ENCODE measurements around the gene NMD3. TPM values are rescaled to one million over a fixed set of nuclear protein-coding genes. Genes with fewer than 3 reads are reported as not detected.
"Not testable (repeated sequence)": the region's sequence is repeated elsewhere in the genome, so short reads cannot be mapped to it uniquely, and the experiment has no call there.

The NMD3 gene
- 35.3 TPM for total RNA-seq

DNA sequence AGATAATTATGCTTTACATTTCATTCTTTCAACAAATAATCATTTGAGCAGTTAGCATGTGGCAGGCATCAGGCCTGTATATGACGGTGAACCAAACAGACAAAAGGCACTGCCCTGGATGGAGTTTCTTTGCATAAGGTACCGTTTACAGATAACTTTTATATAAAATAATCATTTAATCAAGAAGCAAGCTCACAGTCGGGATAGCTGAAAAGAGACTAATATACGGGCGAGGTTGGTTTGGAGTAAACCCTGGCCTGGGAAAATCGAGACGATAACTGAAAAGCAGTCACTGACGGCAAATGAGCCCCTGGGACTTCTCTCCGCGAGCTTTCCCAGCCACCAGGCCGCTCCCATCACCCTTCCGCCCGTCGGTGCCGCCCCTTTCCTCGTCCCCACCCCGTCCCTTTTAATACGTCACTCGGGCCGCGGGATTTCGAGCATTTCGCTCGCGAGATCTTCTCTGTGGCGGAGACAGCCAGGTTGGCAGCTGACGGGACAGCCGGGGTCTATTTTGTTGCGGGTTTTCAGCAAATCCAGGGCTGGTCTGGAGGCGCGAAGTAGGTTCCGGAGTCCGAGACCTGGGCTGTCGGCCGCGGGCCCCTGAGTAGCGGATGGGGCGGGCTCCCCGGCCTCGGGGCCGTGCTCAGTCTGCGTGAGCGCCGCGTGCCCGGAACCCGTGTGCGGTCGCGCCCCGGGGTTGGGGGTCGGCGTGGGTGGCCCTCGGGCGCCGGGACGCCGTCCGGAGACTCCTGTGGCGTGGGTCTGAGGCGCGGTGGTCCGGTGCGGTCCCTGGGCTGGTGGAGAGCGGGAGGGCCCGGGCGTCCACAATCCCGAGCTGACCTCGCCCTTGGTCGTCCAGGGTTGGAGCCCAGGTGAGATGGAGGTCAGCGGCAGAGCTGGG, at the start of gene NMD3:
Gene NMD3 (plus strand): TSS at position 462 of the 904 bp plus-strand sequence. CDS start 703 bp downstream, outside the sequence.
- peak; percentile 98 for ATAC-seq

DNA sequence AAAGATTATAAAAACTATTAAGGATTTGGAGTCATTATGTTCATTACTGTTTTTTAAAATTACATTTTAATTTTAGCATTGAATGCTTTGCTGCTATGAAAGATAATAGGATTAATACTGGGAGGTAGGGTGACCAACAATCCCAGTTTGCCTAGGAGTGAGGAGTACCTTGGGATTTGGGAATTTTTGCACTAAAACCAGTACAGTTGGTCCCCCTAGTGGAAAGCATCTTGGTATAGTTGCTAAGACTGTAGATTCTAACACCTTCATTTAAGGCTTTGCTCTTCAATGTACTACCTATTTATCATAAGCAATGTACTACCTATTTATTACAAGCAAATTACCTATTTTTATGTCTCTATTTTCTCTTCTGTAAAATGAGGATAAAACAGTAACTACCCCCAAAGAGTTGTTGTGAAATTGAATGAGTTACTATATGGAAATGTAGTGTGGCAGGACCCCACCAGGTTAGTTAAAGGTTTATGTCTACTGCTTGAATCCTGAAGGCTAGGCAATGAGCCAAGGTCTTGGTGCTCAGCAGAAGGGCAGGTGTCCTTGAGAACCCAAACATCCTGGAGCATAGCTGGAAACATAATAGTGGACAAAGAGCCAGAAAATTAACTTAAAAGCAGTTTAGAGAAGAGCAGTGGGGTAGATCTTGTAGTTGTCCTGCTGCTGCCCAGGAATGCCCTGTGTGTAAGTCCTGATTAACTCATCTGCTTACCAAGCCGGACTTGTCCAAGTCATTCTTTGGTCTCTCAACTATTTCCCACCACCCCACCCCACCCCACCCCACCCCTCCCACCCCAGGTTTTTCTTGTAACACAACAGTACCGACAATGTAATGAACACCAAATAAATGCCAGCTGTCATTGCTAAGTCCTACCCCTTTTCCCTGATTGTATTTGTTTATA, 49.2 kb upstream of the NMD3 start:
- ATAC-seq = no peak

DNA sequence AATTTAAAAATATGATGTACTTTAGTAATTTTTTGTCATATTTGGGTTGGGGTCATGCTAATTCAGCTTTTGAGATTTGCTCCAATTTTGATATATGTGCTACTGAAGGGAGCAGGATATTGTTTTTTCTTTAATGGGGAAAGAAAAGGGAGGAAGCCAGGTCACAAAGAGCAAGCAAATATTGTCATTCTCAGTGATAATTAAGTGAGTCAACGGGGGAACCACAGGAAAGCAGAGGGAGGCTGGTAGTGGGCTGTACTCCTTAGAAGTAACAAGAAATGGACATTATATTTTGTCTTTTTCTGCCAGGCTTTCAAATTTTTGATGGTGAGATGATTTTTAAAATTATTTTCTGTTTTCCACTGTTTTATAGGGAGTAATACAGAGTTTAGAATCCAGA, 45.6 kb upstream of the NMD3 start:
- ATAC-seq = no peak

DNA sequence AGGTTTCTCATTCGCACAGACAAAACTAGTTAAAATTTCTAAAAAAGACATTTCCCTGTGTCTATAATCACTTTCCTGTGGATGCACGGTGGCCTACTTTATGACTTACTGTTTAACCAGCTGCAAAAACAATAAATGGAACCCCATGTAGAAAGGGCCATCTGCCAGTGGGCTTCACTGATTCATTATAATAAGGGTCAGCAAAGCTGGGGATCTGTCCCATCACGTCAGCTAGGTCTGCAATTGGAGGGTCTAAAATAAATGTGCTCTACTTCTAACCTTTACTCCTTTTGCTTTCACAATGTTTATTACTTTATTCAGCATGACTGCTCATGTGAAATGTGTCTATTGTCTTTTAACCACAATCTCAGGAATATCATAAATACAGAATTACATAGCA, 43.1 kb upstream of the NMD3 start:
- ATAC-seq = no peak

DNA sequence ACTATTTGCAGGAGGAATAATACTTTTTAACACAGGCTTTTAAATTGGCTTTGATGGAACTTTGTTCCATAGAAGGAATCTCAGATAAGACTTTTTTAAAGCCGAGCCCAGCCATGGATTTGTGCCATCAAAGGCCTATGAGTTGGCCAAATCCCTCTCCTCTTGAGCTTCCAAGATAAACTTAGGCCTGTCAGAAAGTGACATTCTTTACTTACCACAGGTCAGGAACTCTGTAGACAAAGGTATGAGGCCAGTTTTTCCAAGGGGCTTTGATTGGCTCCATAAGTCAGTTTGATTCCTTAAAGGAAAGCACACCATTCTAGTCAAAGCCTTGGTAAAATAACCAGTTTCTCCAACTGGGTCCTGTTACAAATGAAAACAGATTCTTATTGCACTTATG, 39.7 kb upstream of the NMD3 start:
- not testable (repeated sequence) for ATAC-seq

DNA sequence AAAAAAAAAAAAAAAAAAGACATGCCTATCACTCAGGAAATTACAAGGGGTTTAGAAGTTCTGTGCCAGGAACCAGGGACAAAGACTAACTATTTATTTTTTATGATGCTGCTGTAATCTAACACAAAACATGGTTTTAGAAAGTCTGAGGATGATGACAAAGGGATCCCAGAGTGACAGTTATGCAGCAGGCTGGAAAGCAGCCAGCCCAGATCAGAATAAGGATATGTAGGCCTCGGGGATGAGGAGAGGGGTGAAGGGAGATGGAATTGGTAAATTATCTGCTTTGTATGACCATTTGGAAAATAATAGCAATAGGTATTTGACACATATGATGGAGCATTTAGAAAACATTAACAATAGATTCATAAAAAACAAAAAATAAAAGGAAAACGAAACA, 34.1 kb upstream of the NMD3 start:
- ATAC-seq = no peak

DNA sequence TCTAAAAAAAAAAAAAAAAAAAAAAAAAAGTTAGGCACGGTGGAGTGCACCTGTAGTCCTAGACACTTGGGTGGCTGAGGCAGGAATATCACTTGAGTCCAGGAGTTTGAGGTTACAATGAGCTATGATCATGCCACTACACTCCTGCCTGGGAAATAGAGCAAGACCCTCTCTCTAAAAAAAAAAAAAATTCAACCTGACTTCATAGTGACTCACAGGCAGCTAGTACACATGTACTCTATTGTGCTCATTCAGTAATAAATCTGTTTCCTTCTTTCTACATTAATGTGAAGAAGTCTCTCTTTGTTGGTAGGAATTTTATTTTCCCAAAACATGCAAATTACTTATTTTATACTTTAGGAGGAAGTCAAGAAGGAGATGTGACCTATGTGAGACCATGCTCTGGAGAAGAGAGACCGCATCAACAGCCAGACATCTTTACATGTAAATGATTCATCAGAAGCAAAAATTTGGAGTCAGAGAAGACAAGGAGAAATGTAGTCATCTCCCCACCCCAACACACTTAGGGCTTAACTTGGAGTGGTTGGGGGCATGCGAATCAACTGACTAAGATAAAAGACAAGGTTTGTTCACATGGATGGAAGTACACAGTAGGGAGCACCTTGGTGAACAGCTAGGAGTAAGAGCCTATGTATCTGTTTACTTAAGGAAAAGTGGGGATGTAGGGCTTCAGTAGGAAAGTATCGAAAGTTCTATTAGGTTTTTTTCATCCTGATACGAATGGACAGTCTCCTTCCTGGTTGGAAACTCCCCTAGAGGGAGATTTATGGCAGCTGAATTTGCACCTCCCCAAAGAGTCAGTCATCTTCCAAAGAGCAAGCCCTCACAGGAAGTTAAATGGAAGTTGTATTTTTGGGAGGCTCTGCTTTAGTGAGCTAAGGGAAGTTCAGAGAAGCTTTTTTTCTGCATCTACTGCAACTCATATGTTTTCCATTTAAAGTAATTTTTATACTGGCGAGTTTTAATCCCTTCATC, 23.0 kb upstream of the NMD3 start:
- ATAC-seq = no peak

DNA sequence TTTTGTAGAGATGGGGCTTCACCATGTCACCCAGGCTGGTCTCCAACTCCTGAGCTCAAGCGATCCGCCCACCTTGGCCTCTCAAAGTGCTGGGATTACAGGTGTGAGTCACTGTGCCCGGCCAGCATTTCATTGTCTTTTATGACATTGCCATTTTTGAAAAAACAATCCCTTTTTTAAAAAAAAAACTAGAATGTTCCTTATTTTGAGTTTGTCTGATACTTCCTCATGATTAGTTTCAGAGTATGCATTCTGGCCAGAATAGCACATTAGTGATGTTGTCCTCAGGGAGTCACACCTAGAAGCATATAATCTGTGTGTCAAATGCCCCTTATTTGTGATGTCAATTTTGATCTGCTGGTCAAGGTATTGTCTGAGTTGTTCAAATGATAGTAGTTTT, 21.2 kb upstream of the NMD3 start:
- no peak for ATAC-seq

DNA sequence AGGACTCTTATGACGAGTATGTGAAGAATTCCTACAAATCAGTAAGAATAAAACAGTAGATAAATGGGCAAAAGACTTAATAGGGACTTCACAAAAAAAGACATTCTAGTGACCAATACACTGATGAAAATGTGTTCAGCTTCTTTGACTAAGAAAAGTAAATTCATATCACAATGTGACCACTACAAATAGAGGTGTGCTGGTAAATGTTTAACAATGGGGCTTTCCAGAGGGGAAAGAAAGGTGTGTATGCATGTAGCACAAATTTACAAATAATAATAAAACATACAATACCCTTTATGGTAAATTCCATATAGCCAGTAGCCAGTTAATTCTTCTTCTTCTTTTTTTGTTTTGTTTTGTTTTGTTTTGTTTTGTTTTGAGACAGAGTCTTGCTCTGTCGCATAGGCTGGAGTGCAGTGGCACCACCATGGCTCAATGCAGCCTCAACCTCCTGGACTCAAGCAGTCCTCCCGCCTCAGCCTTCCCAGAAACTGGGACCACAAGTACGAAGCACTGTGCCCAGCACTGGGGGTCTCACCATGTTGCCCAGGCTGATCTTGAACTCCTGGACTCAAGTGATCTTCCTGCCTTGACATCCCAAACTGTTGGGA, 17.5 kb upstream of the NMD3 start:
- no peak for ATAC-seq

DNA sequence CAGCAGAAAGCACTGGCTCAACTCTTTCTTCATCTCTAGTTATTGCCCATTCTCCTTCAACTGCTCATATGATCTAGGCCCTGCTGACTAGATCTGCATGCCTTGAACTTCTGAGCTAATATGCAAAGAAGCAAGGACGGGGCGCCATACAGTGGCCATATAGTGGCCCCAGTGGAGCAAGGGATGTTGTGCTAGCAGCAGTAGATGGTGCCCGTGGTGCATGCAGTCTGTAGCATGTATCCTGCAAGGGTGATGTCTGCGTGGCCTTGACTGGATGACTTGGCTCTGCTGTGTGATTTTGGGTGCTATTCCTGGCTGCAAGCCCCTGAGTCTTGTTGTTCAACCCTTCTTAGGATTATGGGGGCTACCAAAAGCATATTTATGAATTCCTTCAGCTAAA, 12.2 kb upstream of the NMD3 start:
- ATAC-seq = peak; percentile 32

DNA sequence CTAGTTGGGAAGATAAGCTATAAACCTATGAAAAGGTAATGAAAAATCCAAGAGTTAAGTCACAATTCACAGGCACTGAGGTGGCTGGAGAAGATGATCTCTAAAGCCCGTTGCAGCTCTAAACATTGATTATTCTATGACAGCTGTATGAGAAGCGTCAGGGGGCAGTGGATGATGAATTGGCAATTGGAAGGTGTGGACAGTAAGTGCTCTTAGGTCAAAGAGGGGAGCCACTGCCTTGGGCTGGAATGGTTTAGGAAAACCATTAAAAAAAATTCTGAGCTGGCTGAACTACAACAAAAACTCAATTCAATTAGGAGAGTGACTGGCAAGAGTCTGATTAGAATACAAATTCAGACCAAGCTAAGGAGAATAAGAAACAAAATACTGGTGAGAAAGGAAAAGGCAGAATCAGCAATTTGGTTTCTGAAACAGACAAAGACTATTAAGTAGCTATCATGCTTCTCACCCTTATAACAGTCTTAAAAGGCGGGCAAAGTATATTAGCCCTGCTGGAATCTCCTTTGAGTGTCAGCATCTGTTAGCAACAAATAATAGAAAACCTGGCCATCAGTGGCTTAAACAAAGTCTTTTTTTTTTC, 8.8 kb upstream of the NMD3 start:
- no peak for ATAC-seq

DNA sequence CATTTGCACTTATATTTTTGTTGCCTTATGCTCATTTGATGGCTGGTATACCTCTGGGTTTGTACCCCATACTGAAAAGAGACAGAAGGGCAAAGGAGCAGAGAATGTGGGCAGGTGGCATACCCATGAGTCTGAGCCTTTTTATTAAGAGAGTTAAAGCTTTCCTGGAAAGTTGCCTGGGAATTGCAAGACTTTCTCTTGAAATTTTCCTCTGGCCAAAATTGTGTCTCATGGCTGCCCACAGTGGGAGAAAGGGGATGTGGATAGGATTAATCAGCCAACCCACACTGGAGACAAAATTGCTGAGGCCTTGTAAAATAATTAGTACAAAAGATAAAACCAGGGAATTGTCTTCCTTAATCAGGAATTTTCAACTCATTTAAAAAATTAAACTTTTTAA, 8.2 kb upstream of the NMD3 start:
- ATAC-seq = no peak

DNA sequence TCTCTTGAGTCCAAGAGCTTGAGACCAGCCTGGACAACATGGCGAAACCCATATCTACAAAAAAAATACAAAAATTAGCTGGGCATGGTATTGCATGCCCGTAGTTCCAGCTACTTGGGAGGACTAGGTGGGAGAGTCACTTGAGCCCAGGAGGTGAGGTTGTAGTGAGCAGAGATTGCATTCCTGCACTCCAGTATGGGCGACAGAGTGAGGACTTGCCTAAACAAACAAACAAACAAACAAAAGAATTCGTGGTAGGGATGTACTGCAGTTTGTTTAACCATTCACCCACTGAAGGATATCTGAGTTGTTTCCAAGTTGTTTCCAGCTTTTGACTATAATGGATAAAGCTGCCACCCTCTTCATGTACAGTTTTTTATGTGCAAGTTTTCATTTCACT, 7.5 kb upstream of the NMD3 start:
- ATAC-seq = no peak

DNA sequence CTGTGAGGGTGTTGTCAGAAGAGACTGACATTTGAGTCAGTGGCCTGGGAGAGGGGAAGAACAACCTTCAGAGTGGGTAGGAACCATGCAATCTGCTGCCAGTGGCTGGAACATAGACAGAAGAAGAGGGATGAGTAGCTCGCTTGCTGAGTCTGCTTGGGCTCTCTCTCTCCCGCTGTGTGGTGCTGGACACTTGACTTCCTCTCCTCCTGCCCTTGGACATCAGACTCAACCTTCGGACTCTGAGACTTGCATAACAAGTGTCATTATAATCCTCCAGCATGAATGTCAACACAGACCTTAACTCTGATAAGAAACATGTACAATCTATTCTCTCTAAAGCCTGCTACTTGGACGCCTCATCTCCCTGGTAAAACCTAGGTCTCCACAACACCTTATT, 5.9 kb upstream of the NMD3 start:
- ATAC-seq = no peak

DNA sequence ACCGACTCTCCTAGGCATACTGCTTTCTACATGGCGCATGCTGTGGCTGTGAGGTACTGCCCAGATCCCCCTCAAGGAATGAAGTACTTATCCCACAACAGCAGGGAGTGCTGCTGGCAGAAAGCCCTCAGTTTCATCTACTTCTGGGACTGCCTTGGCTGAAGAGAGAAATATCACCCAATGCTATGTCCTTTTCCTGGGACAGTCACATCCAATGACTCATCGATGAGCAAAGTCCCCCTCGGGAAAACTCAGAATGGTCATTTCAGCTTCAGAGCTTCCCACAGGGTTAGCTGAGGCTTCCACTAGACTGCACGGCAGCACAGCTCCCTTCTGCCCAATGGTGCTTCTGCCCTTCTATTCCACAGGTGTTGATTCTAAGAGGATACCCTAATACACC, 3.6 kb upstream of the NMD3 start:
- no peak for ATAC-seq

DNA sequence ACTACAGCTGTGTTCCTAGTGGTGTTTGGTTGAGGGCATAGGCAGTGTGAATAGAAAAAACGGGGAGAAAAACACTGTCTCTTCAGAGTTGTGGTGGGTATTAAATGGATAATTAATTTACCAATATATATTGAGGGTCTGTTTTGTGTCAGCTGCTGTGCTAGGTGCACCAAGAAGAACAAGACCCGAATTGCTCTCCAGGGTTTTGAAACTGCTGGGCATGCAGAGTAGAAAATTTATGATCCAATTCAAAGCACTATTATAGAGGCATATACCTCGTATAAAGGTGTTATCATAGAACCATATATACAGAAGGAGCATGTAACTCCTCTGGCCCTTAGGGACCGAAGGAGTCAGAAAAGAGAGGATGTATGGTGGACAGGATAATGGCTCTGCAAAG, 1.6 kb upstream of the NMD3 start:
- ATAC-seq = no peak

DNA sequence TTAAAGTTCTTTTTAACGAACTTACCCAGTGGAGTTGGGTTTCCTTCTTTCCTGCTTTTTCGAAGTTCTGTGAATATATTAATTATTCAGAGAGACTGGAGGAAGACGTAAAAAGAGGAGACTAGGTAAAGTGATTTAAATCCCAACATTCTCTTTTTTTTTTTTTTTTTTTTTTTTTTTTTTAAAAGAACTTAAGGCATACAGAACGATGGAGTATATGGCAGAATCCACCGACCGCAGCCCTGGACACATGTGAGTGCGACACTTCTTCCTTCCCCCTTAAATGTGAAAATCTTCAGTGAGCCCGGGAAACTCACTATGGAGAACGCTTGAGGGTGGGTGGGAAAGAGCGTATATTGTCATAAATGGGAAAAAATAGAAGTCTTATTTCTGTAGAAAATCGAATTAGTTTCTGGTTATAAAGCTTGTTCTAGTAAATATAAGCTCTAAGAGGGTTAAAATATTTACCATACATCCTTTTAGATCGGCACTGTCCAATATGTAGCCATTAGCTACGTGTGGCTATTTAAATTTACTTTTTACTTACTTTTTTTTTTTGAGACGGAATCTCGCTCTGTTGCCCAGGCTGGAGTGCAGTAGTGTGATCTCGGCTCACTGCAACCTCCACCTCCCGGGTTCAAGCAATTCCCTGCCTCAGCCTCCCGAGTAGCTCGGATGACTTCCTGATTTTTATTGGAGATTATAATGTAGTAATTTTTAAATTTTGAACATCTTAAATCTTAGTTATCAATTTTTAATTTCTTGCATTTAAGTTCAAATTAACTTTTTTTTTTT, 892 bp downstream of the NMD3 start:
- peak; percentile 49 for ATAC-seq

DNA sequence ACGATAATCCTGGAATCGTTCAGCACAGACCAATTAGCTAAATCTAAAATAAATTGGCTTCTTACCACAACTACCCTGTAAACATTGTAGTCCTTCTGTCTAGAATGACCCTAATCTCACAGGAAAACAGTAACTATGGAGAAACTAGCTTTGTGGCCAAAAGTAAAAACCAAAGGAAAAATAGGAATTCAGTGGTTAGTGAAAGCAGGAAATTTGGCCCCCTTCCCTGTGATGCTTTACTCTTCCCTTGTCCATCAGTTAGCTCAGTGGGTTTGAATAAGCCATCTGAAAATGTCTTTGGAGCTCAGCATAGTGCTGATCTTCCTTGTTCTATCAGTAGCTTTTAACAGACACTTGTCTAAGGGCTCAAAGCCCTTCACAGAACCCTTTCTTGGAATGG, 1.6 kb downstream of the NMD3 start:
- ATAC-seq = no peak

DNA sequence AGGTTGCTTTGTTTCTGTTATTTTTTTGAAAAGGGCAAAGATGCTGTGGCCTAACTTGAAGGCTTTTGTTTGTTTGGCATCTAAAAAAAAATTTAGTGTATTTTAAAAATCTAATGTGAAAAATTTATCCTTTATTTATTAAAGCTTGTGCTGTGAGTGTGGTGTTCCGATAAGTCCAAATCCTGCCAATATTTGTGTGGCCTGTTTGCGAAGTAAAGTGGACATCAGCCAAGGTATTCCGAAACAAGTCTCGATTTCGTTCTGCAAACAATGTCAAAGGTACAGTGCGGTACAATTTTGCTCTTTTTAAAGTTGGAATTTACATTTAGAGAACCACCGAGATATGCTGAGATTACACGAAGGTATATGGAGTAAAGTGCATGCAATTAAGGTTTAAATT, 3.7 kb downstream of the NMD3 start:
- no peak for ATAC-seq

DNA sequence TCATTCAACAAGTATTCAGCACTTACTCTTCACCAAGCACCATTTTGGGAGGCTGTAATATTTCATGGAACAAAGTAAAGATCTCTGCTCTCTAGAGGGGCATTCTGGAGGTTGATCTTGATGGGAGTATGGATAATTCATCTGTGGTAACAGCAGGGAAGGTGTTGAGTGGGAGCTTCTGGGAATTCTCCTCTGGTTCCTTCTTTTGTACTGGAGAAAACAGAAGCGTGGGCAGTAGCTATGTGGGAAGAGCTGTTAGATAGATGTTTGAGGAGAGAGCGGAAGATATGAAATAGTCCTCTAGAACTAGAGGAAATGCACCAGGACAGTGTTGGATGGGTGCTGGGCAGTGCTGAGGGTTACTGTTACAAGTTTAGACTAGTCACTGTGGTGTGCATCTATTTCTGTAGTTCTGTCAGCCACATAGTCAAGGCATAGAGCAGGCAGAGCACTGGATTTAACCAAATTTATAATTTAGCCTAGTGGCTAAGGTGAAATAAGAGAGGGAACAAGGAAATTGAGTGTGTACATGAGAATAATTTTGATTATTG, 9.6 kb downstream of the NMD3 start:
- no peak for ATAC-seq
